Activated CD4-positive, CD25-positive, alpha-beta regulatory T cell (primary cell): ENCODE measurements around the gene GPRC5B.

ENCODE experiments used
- DNase-seq, 4 experiments: peaks; one replicate each; lab custom pipeline; 2025; lab: John Stamatoyannopoulos, UW

The GPRC5B gene

DNA sequence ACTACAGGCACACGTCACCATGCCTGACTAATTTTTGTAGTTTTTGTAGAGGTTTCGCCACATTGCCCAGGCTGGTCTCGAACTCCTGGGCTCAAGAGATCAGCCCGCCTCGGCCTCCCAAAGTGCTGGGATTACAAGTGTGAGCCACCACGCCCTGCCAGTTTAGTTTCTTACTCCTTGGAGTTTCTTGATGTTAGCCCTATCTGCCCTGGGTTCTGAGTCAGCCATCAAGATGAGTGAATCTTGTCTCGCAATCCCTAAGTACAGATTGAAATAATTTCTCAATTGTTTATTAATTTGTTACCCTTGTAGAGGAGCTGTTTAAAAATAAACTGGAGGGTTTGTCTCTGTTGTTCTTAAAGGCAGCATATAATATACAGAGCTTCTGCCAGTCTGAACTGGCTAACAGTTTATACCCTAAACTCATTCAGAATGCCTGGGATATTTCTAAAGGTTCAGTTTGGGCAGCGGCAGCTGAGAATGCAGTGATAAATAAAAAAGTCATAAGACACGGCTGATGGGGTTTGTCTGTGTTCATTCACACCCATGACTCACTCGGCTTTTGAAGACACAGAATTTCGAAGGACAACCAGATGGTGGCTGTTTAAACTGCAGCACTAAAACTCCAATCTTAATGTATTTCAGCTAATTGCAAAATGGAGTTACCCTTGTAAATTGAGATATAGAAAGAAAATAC lies 39.6 kb downstream of the GPRC5B start:
- DNase-seq = no peak

DNA sequence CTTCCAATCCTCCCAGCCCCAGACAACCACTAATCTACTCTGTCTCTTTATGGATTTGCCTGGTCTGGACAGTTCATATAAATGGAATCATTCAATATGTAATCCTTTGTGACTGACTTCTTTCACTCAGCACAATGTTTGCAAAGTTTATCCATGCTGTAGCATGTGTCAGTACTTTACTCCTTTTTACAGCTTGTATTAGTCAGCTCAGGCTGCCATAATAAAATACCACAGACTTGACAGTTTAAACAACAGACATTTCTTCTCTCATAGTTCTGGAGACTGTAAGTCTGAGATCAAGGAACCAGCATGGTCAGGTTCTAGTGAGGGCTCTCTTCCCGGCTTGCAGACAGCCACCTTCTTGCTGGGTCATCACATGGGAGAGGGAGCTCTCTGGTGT lies 41.3 kb downstream of the GPRC5B start:
- no peak for DNase-seq

DNA sequence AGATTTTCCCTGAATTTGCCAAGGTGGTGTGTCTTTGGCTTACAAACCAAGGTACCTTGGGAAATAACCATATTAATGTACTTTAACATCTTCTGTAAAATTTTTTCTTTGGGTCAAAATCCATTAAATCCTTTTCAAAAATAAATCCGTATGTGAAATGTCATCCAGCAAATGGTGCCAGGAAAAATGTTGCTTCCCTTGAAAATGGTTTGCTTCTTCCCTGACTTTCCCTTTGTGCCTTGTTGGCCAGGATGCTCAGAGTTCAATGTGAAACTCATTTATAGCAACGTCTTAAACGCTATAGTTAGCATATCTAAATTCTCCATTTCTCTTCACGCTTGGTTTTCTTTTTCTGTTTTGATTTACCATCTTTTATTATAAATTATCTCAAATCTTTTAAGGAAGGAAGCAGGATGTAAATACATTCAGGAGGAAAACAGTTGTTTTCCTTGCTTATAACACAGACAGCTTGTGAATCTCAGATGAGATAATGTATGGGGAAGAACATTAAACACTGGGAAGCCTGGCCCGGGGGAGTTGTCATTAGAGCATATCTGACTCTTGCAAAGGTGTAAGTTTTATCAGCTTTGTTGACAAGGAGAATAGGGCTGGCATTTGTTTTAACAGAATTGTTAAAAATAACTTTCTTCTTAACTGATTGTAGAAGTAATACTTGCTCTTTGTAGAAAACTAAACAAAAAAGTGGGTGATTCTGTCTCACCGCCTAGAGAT lies 42.1 kb downstream of the GPRC5B start:
- no peak for DNase-seq

DNA sequence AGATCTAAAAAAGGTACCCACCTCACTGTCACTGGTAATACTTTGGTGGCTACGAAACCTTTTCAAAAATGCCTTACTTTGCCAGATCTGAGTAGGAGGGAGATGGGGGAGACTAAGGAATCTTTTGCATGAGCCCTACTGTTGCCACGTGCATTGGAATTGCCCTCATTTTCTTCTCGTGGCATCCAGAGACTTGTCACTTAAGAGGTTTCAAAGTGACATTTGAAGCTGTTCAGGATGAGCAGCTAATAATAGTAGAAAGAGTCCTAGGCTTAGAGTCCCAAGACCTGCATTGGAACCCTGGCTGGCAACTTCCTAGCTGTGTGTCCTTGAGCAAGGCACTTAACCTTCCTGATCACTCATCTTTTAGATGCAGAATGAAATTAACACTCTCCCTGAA lies 43.5 kb downstream of the GPRC5B start:
- no peak for DNase-seq

DNA sequence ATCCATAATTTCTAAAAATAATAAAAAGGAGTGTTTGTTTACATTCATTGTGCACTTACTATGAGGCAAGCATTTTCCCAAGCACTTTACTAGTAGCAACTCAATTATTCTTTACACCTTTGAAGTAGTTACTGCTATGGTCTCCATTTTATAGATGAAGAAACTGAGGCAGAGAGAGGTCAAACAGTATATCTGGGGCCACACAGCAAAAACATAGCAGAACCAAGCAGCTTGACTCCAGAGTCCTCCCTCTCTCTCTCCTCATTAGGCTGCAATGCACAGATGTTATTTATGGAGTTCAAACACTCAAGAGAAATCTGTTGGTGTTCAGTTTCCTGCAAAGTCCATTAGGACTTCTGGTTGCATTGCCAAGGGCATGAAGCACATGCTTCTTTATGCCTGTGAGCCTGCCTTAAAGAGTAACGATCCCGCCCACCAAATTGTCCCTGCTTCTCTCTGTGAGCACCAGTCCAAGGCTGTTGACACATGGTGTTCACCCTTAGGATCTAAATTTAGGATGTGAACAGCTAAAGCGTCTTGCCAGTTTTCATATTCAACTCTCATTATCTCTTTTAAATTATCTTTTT lies 44.0 kb downstream of the GPRC5B start:
- no peak for DNase-seq

DNA sequence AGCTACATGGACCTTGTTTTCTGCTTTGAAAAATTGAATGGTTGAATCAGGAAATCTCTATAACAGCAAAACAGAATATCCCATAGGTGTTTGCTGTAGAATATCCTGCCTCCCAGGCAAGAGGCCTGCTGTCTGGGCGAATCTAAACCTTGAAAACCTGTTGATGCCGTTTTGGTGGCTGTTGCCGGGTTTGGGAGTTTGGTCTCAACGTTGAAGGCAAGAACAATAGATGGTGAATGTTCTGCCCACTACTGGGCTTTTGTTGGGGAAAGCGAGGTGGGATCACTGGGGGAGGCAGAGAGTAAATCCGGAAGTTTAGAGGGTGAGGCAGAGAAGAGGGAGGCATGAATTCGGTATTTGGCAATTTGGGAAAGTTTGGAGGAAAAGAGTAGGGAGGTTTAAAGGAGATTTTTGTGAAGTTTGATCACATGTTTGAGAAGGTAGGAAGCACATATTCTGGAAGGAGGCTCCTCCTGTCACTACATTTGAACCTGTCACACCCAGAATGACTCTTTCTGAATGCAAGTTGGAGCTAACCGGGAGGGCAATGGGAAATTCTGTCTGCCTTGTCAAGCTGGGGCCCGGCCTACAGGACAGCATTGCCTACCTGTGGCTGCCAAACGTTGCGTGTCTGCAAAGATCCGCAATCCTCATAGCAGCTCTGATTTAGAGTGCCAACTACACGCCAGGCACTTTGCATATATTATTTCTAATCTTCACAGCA lies 46.5 kb downstream of the GPRC5B start:
- DNase-seq = no peak

DNA sequence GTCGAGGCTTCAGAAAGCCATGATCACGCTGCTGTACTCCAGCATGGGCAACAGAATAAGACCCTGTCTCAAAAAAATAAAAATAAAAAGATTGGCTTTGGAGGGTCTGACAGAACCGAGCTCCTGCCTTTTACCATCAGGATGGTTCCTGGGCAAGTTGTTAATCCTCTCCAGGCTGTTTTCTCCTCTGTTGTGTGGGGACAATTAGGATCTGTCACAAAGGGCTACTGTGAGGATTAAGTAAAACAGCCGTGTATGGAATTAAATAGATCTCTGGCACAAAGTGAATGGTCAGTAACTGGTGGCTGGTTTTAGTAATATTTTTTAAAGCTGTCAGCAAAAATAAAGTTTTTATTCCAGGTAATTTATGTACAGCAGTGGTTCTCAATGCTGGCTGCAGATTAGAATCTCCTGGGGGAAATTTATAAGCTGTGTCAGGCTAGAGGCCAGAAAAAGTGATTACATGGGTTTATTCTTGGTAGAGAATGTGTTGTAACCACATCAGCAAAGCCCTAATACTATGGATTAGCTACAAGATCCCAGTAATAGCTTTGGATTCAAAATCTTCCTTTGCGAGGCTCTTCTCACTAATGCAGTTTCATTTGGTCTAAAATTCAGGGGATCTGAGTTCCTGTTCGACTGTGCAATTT lies 47.2 kb downstream of the GPRC5B start:
- DNase-seq = no peak

DNA sequence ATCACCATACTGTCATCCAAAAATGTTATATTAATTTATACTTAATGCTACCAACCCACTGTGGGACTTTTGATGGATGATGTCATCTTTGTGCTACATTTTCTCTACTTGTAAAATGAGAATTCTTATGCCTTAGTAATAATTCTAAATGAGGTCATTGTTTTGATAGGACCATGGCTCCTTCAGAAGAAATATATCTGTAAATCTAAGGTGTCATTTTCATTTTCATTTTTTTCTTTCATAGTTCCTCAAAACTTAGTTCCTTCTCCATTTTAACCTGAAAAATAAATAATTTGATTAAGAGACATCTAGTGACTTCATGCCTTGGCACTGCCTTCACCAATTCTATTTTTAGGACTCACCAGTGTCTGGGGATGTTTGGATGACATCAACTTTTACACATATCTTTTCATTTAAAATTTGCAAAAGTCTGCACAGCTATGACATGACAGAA lies 48.7 kb downstream of the GPRC5B start:
- DNase-seq = no peak

DNA sequence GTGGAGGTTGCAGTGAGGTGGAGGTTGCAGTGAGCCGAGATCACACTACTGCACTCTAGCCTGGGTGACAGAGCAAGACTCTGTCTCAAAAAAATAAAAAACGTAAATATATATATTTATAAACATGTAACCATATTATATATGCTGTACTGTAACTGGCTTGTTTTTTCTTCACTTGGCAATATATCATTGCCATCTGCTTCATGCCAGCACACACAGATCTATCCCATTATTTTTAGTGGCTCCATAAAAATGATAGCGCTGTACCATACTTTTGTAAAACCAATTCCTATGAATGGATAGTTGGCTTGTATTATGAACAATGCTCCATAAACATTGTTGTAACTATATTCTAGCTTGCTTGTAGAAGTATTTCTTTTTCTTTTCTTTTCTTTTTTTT lies 49.5 kb downstream of the GPRC5B start:
- no peak for DNase-seq

DNA sequence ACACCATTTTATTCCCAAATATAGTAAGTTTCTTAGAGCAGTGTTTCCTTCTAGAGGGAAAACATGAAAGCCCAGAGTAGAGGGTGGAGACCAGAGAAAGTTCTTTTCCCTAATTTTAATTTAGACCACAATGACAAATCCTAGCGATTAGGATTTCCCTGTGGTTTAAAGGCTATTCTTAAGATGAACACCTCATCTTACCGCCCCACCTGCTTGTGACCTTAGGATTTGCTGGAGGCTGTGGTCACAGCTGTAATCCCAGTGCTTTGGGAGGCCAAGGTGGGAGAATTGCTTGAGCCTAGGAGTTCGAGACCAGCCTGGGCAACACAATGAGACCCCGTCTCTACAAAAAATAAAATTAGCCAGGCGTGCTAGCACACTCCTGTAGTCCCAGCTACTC lies 51.1 kb downstream of the GPRC5B start:
- no peak for DNase-seq

DNA sequence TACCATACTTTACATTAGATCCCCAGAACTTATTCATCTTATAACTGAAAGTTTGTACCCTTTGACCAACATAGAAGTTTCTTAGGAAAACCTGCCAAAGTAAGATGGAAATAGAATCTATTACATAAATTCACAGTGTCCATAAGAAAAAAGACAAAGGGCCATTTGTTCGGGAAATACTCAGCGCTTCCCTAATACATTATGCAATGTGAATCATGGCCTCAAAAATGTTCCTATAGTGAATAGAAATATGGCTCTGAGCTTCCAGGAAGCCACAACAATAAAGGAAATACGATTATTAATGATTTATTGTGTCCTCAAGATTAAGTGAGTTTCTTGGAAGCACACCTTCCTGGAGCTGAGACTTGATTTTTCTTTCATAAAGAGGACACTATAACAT lies 51.5 kb downstream of the GPRC5B start:
- DNase-seq = no peak

DNA sequence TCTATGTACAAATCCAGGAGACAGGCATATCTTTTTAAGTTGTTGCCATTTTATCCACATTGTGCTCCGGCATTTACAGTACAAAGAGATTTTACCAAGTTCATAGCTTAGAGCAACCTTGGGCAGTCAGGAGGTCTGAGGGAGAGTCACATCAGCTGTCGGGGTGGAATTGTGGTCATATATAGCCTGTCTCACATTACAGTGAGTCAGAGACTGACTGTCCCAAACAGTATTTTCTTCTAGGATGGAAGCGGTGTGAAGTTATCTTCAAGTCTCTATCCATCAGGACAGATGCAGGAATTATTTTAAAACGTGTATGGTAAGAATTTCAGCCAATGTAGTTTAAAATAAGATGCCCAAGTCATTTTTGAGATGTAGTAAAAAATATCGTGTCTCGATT lies 53.0 kb downstream of the GPRC5B start:
- DNase-seq = no peak

DNA sequence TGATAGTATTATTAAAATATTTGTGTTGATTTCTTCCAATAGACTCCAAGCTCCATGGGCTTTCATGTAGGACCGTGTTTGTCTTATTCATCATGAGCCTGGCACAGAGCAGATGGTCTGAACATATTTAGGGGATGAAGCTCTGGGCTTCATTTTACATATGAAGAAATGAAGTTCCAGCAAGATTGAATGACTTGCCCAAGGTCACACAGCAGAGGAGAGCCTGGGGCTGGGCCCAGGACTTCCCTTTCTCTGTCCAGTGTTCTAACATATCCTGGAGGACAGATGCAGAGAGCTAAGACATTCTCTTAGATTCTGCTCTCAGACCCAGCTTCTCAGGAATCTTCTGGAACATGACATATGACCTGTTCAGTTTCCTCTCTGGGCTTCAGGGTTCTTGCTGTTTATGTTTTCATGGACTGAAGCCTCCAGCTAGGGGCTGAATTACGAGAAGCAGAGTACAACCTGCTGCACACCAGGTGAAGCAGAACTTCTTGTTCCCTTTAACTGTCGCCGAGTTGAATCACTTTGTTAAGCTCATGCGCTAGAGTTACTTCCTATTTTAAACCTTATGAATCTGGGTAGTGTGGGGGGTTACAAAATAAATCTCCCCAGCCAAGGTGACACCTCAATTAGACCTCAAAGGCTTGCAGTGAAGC lies 53.6 kb downstream of the GPRC5B start:
- no peak for DNase-seq

DNA sequence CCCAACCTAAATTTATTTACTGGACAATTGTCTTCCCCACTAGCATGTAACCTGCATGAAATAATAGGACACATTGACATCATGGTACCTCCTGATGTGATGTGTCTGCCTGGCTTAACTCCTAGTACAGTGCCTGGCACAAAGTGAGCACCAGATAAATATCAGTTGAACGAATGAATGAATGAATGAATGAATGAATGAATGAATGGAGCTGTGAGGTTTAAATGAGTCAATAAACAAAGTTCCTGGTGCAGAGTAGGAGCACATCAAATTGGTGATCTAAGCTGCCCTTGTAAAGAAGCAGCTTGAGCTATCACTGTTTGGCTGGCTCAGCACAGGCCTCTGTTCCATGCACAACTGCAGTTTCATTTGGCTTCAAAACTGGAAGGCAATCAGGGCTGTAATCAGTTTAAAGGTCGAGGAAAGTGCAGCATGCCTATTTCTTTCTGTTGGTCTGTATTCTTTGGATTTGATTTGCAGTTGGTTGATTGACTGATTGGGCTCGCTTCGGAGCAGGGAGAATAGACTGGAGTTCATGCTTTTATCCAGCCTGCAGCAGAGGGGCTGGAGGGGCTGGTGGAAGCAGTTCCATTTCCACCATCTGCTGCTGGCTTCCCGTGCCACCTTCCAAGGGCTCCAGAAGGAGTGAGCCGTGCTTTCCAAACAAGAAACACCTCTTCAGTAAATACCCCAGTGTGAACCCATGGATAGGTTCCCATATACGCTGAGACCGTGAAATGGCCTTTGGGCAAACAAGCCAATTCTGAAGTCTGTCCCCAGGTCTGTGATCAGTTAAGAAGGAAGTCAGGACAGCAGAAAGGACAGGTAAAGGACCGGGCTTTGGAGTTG lies 54.6 kb downstream of the GPRC5B start:
- DNase-seq = no peak

DNA sequence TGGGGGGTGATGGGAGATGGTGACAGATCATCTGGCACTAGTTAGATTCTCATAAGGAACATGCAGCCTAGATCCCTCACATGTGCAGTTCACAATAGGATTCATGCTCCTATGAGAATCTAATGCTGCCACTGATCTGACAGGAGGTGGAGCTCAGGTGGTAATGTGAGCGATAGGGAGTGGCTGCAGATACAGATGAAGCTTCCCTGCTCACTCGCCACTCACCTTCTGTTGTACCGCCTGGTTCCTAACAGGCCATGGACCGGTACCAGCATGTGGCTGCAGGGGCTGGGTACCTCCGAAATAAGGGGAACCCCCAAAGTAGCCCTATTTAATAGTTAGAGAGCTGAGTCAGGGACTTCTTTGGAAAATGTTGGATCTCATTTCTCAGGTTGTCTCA lies 60.4 kb downstream of the GPRC5B start:
- no peak for DNase-seq

DNA sequence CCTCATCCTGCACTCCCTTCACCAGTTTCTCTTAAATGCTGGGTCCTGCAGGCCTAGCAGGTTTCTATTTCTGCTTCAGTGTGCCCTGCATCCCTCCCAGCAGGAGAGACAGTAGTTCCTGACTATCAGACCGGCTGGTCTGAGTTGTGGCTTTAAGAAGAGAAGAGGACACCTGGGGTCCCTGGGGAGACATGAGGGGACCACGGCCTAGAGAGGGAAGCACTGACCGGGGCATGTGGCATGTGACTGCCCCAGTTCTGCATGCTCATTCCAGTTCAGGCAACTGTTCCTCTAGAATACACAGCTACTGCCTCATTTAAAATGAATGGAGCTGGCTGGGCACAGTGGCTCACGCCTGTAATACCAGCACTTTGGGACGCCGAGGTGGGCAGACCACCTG lies 61.3 kb downstream of the GPRC5B start:
- no peak for DNase-seq

DNA sequence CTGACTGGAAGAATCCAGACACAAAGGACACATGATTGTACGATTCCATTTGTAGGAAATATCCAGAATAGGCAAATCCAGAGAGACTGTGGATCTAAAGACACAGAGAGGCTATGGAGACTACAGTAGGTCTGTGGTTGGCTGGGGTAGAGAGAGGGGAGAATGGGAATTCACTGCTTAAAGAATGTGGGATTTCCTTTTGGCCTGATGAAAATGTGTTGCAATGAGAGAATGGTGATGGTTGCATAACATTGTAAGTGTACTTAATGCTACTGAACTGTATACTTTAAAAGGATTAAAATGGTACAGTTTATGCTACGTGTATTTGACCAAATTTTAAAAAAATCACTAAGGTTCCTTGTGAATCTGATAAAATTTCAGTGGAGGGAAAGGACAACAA lies 62.1 kb downstream of the GPRC5B start:
- DNase-seq = no peak

DNA sequence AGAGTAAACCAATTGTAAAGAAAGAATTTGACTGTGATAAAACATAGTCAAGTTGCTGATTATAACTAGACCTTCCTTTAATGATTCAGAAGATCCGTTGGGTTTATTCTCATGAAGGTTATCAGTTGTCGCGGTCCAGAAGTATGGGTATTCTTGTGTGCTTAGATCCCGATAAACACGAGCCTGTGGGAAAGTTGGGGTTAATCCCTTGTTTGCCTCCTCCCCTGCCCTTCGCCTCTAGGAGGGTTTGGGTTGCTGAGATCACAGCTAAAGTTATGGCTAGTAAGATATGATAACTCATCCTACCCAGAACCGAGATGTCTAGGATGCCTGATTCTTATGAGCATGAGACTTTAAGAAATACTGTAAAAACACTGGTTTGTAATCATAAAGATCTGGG lies 66.8 kb downstream of the GPRC5B start:
- no peak for DNase-seq

DNA sequence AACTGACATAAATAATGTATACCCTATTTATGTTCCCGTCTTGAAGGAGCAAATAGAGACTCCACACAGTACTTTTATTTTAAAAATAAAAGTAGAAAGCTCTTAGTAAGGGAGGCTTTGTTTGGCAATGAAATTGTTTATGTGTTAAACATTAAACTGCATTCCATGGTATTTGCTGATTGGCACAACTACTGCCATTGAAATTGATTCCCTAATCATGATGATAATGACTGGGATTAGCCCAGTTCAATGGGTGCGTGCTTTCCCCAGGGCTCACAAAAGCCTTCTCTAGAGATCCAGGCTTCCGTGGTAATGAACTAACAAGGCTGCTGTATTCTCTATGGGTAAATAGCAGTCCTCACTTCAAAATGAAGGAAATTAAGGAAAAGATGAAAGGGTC lies 67.5 kb downstream of the GPRC5B start:
- no peak for DNase-seq

DNA sequence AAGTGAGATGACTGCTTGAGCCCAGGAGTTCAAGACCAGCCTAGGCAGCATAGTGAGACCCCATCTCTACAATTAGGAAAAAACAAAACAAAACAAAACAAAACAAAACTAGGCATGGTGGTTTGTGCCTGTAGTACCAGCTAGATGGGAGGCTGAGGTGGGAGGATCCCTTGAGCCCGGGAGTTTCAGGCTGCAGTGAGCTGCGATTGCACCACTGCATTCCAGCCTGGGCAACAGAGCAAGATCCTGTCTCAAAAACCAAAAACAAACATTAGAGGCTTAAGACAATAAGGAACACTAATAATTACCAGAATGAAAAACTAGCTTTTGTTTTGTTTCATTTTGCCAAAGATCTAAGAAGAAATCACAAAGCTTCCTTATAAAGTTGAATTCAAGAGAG lies 69.2 kb downstream of the GPRC5B start:
- no peak for DNase-seq

DNA sequence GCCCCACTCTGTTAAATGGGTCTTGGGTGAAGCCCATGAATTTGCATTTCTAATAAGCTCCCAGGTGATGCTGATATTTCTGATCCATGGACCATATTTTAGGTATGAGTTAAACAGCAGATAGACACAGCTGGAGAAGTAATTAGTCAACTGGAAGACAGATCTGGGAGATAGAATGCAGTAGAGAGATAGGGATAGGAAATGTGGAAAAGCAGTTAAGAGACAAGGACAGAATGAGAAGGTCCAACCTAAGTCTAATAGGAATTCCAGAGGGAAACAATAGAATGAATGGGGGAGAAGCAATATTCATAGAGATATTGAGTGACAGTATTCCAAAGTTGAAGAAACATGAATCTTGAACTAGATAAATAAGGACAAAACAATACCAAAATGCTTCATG lies 71.7 kb downstream of the GPRC5B start:
- no peak for DNase-seq
